Vagina (tissue), 2 donors: Measurements from ENCODE around the gene C16orf89.
"Not testable (repeated sequence)": the region's sequence is repeated elsewhere in the genome, so short reads cannot be mapped to it uniquely, and the experiment has no call there.

Source experiments
- POLR2A ChIP-seq, 2 donors: fragments of 450-650 bp; IDR thresholded peaks; one replicate each; pipeline ENCODE4 v1.6.1; 2017; ENCODE audit warnings: antibody characterized with exemption in 2 of 2, mild to moderate bottlenecking in 2 of 2, moderate library complexity in 2 of 2
- POLR2AphosphoS5 ChIP-seq, 2 donors: sonication (generic); formaldehyde crosslinking; IDR thresholded peaks; one replicate each; pipeline ENCODE4 v1.9.0; 2017; ENCODE audit warnings: antibody characterized with exemption in 2 of 2, mild to moderate bottlenecking in 2 of 2, low read depth in 1 of 2; ENCODE audit not compliant: insufficient read depth in 1 of 2
- TF ChIP-seq, protein P1 (sequence below), 3 experiments: fragments of 450-650 bp in 2 of 3; fragments of 200-600 bp in 1 of 3; sonication (generic) in 1 of 3; IDR thresholded peaks; one replicate each; pipeline ENCODE4 v1.5.1; 2017 to 2019; ENCODE audit warnings: antibody characterized with exemption in 3 of 3, mild to moderate bottlenecking in 2 of 3, moderate library complexity in 2 of 3

- TF ChIP-seq, protein P1, sequence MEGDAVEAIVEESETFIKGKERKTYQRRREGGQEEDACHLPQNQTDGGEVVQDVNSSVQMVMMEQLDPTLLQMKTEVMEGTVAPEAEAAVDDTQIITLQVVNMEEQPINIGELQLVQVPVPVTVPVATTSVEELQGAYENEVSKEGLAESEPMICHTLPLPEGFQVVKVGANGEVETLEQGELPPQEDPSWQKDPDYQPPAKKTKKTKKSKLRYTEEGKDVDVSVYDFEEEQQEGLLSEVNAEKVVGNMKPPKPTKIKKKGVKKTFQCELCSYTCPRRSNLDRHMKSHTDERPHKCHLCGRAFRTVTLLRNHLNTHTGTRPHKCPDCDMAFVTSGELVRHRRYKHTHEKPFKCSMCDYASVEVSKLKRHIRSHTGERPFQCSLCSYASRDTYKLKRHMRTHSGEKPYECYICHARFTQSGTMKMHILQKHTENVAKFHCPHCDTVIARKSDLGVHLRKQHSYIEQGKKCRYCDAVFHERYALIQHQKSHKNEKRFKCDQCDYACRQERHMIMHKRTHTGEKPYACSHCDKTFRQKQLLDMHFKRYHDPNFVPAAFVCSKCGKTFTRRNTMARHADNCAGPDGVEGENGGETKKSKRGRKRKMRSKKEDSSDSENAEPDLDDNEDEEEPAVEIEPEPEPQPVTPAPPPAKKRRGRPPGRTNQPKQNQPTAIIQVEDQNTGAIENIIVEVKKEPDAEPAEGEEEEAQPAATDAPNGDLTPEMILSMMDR (IDR thresholded peaks at IDR 0.05) = not testable (repeated sequence)
- TF ChIP-seq POLR2A (IDR thresholded peaks at IDR 0.05); POLR2AphosphoS5 (IDR thresholded peaks at IDR 0.05; ENCODE audit: insufficient read depth in 1 of 2, low read depth in 1 of 2): not testable (repeated sequence)
These were observed 32.7 kb upstream of the C16orf89 start for GRCh38 chr16:5098221-5099159.
